ENCODE data around the gene NAP1L1.

GRCh38 chr12:76018672-76019071, 65.8 kb downstream of the NAP1L1 start:
- TF ChIP-seq, protein P1, sequence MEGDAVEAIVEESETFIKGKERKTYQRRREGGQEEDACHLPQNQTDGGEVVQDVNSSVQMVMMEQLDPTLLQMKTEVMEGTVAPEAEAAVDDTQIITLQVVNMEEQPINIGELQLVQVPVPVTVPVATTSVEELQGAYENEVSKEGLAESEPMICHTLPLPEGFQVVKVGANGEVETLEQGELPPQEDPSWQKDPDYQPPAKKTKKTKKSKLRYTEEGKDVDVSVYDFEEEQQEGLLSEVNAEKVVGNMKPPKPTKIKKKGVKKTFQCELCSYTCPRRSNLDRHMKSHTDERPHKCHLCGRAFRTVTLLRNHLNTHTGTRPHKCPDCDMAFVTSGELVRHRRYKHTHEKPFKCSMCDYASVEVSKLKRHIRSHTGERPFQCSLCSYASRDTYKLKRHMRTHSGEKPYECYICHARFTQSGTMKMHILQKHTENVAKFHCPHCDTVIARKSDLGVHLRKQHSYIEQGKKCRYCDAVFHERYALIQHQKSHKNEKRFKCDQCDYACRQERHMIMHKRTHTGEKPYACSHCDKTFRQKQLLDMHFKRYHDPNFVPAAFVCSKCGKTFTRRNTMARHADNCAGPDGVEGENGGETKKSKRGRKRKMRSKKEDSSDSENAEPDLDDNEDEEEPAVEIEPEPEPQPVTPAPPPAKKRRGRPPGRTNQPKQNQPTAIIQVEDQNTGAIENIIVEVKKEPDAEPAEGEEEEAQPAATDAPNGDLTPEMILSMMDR (conservative IDR thresholded peaks at IDR 0.05; ENCODE audit: low read depth, low read length), result no peak
- TF ChIP-seq EZH2 (IDR thresholded peaks at IDR 0.05; ENCODE audit: borderline replicate concordance, low read depth, low read length, poor library complexity, severe bottlenecking), result no peak

Measured in A673 (cell line).